Kidney (tissue), 14 donors: ENCODE data around the gene EDNRB. TPM values are rescaled to one million over a fixed set of nuclear protein-coding genes. Genes with fewer than 3 reads are reported as not detected.

Experiments used
- DNase-seq, 5 donors: peaks; one replicate each; pipeline ENCODE4 v3.0.0-alpha.2; 2013 to 2020
- FAIRE-seq: peaks from 2 replicates; lab custom pipeline; 2012; peaks lifted over from hg19 to GRCh38; lab: Jason Lieb, UNC
- H3K27ac ChIP-seq, 2 donors: one replicate each; pipeline ENCODE4 v1.7.0; 2013; ENCODE audit warnings: low read depth in 2 of 2, low read length in 2 of 2, inconsistent platforms in 1 of 2
- H3K27me3 ChIP-seq: one replicate; pipeline ENCODE4 v1.7.1; 2013; ENCODE audit warnings: low read length, inconsistent platforms; ENCODE audit not compliant: control insufficient read depth, insufficient read depth
- H3K36me3 ChIP-seq, 3 donors: one replicate each; pipeline versions ENCODE4 v1.7.0 to v1.7.1; 2013; ENCODE audit warnings: low read length in 3 of 3, control low read depth in 1 of 3, inconsistent platforms in 1 of 3; ENCODE audit not compliant: insufficient read depth in 3 of 3, control insufficient read depth in 2 of 3
- H3K4me1 ChIP-seq, 3 donors: one replicate each; pipeline versions ENCODE4 v1.7.0 to v1.7.1; 2013; ENCODE audit warnings: low read length in 3 of 3, inconsistent platforms in 1 of 3, low read depth in 1 of 3; ENCODE audit not compliant: control insufficient read depth in 2 of 3, insufficient read depth in 2 of 3
- H3K4me3 ChIP-seq, 3 donors: one replicate each; pipeline versions ENCODE4 v1.7.0 to v1.8.1; 2013; ENCODE audit warnings: low read length in 3 of 3, control low read depth in 1 of 3, inconsistent platforms in 1 of 3
- H3K9ac ChIP-seq, 3 donors: one replicate each; pipeline versions ENCODE4 v1.7.0 to v1.7.1; 2013; ENCODE audit warnings: low read length in 3 of 3, control low read depth in 1 of 3, inconsistent platforms in 1 of 3
- H3K9me3 ChIP-seq, 3 donors: one replicate each; pipeline versions ENCODE4 v1.7.0 to v1.7.1; 2013; ENCODE audit warnings: low read length in 3 of 3, control low read depth in 1 of 3, inconsistent platforms in 1 of 3; ENCODE audit not compliant: control insufficient read depth in 2 of 3, insufficient read depth in 1 of 3
- intact Hi-C: fragments of 100-400 bp; cut with DNase I; formaldehyde crosslinking; loops from one replicate; pipeline ENCODE4 v1.11.1; 2022
- polyA plus RNA-seq: library from polyadenylated mRNA; stranded (reverse); fragments of 350-450 nt; fragmentation: Illumina TruSeq; extraction: RNeasy Lipid Tissue Mini Kit (QIAGEN cat#74804); gene quantifications from one replicate; pipeline ENCODE4 v1.2.3, GENCODE V29; 2014; ENCODE audit warnings: low read depth, low replicate concordance; ENCODE audit not compliant: insufficient read depth
- total RNA-seq: library from RNA; stranded (reverse); fragmentation: NEBNext Ultra II Directional; extraction: Animal tissue kit (Norgen Biotek cat#: 25700); gene quantifications from one replicate; pipeline ENCODE4 v1.2.1, GENCODE V29; 2021
- TF ChIP-seq, protein P1 (sequence below): IDR thresholded peaks from 3 replicates; pipeline ENCODE4 v1.5.1; 2012; ENCODE audit warnings: mild to moderate bottlenecking, moderate library complexity, borderline replicate concordance; ENCODE audit not compliant: insufficient read depth; ENCODE audit errors: extremely low read depth
- donor health status: control.
- donor health status: control.
- donor health status: control.
- donor health status: control.
- donor health status: control.
- donor health status: DM: yes; HTN: yes; CAD: no.
- donor health status: Normal renal cell carcinoma (clear cell type).

The EDNRB gene
- total and polyA plus RNA-seq, 2 donors from 2014 or later = 14.0 to 60.1 TPM

DNA sequence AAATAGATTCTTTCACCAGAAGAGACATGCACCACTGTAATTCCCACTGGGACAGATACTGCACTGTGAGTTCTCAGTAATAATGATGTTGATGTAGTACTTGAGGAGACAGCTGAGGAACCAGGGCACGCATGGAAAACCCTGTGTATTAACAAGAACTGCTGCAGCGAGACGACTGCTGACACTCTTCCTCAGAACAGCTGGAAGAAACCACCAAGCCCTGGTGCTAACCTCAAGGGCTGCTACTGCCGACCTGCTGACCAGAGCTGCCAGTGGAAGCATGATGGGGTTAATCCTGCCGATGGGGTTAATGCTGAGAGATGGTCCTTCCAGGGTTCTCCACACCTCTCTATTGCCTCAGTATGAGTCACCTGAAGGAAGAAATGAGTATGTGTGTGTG lies 45.6 kb downstream of the EDNRB start:
- DNase-seq (peak in 1 of 5 donors; percentile 55), FAIRE-seq (no peak)
- intact Hi-C loops = no loop called here
- no peak overlapping the region for H3K4me3 ChIP-seq
- H3K36me3 ChIP-seq = no peaks in the 10 kb centered on the region
- no peaks in the 10 kb centered on the region for H3K27me3 ChIP-seq
- no peaks in the 10 kb centered on the region for H3K9me3 ChIP-seq
- no peak overlapping the region for H3K9ac ChIP-seq
- TF ChIP-seq, protein P1, sequence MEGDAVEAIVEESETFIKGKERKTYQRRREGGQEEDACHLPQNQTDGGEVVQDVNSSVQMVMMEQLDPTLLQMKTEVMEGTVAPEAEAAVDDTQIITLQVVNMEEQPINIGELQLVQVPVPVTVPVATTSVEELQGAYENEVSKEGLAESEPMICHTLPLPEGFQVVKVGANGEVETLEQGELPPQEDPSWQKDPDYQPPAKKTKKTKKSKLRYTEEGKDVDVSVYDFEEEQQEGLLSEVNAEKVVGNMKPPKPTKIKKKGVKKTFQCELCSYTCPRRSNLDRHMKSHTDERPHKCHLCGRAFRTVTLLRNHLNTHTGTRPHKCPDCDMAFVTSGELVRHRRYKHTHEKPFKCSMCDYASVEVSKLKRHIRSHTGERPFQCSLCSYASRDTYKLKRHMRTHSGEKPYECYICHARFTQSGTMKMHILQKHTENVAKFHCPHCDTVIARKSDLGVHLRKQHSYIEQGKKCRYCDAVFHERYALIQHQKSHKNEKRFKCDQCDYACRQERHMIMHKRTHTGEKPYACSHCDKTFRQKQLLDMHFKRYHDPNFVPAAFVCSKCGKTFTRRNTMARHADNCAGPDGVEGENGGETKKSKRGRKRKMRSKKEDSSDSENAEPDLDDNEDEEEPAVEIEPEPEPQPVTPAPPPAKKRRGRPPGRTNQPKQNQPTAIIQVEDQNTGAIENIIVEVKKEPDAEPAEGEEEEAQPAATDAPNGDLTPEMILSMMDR = no peak
- H3K4me1 ChIP-seq = no peaks in the 10 kb centered on the region
- H3K27ac ChIP-seq = no peak overlapping the region

DNA sequence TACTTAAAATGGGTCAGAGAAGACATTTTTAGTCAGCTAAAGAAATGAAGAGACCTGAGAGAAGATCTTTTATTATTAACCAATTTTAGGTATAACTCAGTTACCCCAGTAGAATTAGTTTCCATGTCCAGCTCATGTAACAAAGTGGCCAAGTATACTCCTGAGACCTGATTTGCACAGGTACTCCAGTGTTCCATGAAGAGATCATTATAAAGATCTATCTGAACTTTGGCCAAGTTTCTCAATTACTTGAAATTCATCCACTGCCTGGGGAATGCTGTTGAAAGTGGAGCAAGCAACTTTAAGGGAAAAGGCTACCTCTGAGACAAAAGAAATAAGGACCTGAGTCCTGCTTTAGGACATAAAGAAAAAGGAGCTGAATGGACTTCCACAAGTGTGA lies 47.0 kb downstream of the EDNRB start:
- Histone ChIP-seq H3K4me1 (no peaks in the 10 kb centered on the region), H3K9me3 (no peaks in the 10 kb centered on the region), H3K9ac (no peak overlapping the region), H3K27me3 (no peaks in the 10 kb centered on the region), H3K36me3 (no peaks in the 10 kb centered on the region), H3K27ac (no peak overlapping the region), H3K4me3 (no peak overlapping the region)
- DNase-seq (no peak), FAIRE-seq (no peak)
- intact Hi-C loops = no loop called here
- TF ChIP-seq, protein P1 = no peak

DNA sequence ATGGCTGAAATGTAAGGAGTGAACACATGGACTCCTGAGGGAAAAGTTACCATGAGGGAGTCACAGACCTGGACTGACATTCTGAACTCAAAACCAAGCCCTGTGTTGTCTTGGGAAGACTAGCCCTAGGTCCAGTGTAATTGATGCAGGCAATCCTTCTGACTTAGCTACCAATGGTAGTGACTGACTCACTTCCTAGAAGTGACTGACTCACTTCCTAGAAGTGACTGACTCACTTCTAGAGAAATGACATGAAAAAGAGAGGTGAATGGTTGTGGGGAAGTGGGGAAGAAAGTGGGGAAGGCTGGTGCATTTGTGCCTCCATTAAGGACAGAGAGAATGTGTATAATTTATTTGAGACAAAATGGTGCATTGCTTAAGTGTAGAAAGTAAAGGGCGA lies 49.9 kb downstream of the EDNRB start:
- FAIRE-seq = no peak
- no peak overlapping the region for H3K4me3 ChIP-seq
- intact Hi-C loops = no loop called here
- H3K27me3 ChIP-seq = no peaks in the 10 kb centered on the region
- H3K4me1 ChIP-seq = no peaks in the 10 kb centered on the region
- H3K36me3 ChIP-seq = no peaks in the 10 kb centered on the region
- no peaks in the 10 kb centered on the region for H3K9me3 ChIP-seq
- DNase-seq = no peak
- TF ChIP-seq, protein P1 = no peak
- H3K27ac ChIP-seq = no peak overlapping the region
- H3K9ac ChIP-seq = no peak overlapping the region

DNA sequence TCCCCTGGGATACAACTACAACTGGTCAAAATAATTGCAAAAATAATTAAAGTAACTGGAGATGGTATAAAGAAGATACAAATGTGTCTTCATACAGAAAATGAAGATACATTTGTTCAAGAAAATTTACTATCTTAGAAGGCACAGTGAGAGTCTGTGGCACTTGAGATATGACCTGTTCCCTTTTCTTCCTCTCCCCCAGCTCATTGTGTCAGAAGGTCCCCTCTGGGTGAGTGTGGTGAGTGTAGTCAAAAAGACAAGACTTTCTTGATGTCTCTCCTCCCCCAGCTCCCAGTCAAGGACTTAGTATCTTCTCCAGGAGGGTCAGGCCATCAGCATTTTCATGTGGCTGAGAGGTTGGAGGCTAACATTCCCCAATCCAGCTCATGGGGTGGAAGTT lies 51.7 kb downstream of the EDNRB start:
- Histone ChIP-seq H3K9ac (no peak overlapping the region), H3K9me3 (no peaks in the 10 kb centered on the region), H3K4me1 (no peaks in the 10 kb centered on the region), H3K27ac (no peak overlapping the region), H3K4me3 (no peak overlapping the region), H3K36me3 (no peaks in the 10 kb centered on the region), H3K27me3 (no peaks in the 10 kb centered on the region)
- TF ChIP-seq, protein P1 = no peak
- no peak for FAIRE-seq
- intact Hi-C loops = no loop called here
- no peak for DNase-seq
